Measurements from ENCODE around the gene TRAPPC12.

- TF ChIP-seq RARB (CRISPR knock-in tag; IDR thresholded peaks at IDR 0.05) (no peak), CSDC2 (CRISPR knock-in tag; IDR thresholded peaks at IDR 0.05) (no peak)
These were observed 90.7 kb downstream of the TRAPPC12 start for GRCh38 chr2:3470166-3470651.

All from SK-N-SH treated with all-trans-retinoic acid at 6 μM for 48 hours (cell line).